Fibroblast of lung (primary cell): ENCODE measurements around the gene GLO1.

ENCODE experiments used
- CTCF ChIP-seq, 2 donors: IDR thresholded peaks in 1 of 2; conservative IDR thresholded peaks in 1 of 2; 1 replicate in 1 of 2; 2 replicates in 1 of 2; pipeline ENCODE4 v1.5.1; 2011 to 2012; ENCODE audit warnings: low read length in 2 of 2, control low read depth in 1 of 2, inconsistent platforms in 1 of 2, low read depth in 1 of 2, mild to moderate bottlenecking in 1 of 2
- EZH2 ChIP-seq: IDR thresholded peaks from 2 replicates; pipeline ENCODE4 v1.5.1; 2012; ENCODE audit warnings: low read length, control low read depth, mild to moderate bottlenecking; ENCODE audit errors: missing control alignments

- no peak for TF ChIP-seq EZH2
- no peak for TF ChIP-seq CTCF (conservative IDR thresholded peaks at IDR 0.05 in 1 of 2, IDR thresholded peaks at IDR 0.05 in 1 of 2; ENCODE audit: low read depth in 1 of 2, low read length in 2 of 2)
These were observed 16.4 kb upstream of the GLO1 start for GRCh38 chr6:38719358-38719757.
